Stimulated activated naive CD8-positive, alpha-beta T cell treated with anti-CD3 and anti-CD28 coated beads, Interleukin-15, amount 100 ng/mL, for 72 hours (primary cell): ENCODE results near the gene GGT7.

ENCODE experiments used
- ATAC-seq: fragments of 150-1000 bp; cut with Tn5 transposase; 2 replicates; pipeline ENCODE4 v1.10.0; 2021; ENCODE audit warnings: mild to moderate bottlenecking, moderate library complexity
- DNase-seq, 2 donors: peaks; one replicate each; pipeline ENCODE4 v3.0.0; 2021 to 2022
- H3K27ac Mint-ChIP-seq, 2 donors: one replicate each; pipeline ENCODE4 v1.8.0; 2022; ENCODE audit warnings: mild to moderate bottlenecking in 2 of 2, mixed read lengths in 2 of 2, moderate library complexity in 2 of 2
- H3K27me3 Mint-ChIP-seq: one replicate; pipeline ENCODE4 v1.8.0; 2022; ENCODE audit warnings: mixed read lengths
- H3K4me1 Mint-ChIP-seq: one replicate; pipeline ENCODE4 v1.8.0; 2022; ENCODE audit warnings: mild to moderate bottlenecking, mixed read lengths
- H3K4me3 Mint-ChIP-seq, 2 donors: one replicate each; pipeline ENCODE4 v1.8.0; 2022; ENCODE audit warnings: mild to moderate bottlenecking in 2 of 2, mixed read lengths in 2 of 2, moderate library complexity in 1 of 2
- H3K9me3 Mint-ChIP-seq, 2 donors: one replicate each; pipeline ENCODE4 v1.8.0; 2022; ENCODE audit warnings: mixed read lengths in 2 of 2

GGT7 gene

GRCh38 chr20:34797012-34797995, 75.4 kb downstream of the GGT7 start:
- peak overlapping the region in 1 of 2 donors; percentile 16 for H3K27ac Mint-ChIP-seq
- DNase-seq (no peak), ATAC-seq (no peak)
- no peak overlapping the region for H3K4me3 Mint-ChIP-seq
- no peaks in the 10 kb centered on the region for H3K9me3 Mint-ChIP-seq
- no peaks in the 10 kb centered on the region for H3K27me3 Mint-ChIP-seq
- H3K4me1 Mint-ChIP-seq, result peaks cover 38% of the 10 kb centered on the region
